GM10266 (cell line): ENCODE measurements around the gene EIF4G3.
A peak's percentile ranks its signal among the peaks of the same experiment; 100 is the strongest.

ENCODE experiments used
- DNase-seq: peaks from one replicate; pipeline ENCODE4 v3.0.0; 2012; ENCODE audit errors: extremely low spot score
- CTCF ChIP-seq: IDR thresholded peaks from 2 replicates; pipeline ENCODE4 v1.5.1; 2012; ENCODE audit warnings: mild to moderate bottlenecking, low read depth; ENCODE audit not compliant: control insufficient read depth, insufficient read depth; ENCODE audit errors: missing control alignments

EIF4G3 gene

GRCh38 chr1:20787029-20787839 lies 389.5 kb downstream of the EIF4G3 start, which contains the start of gene HP1BP3:
HP1BP3 (minus strand) TSS chr1:20787307; CDS start chr1:20780440, 6,867 bp downstream.
- TF ChIP-seq CTCF, result no peak
- DNase-seq, result peak; percentile 91

GRCh38 chr1:20786253-20787028 lies 390.3 kb downstream of the EIF4G3 start:
- peak; percentile 98 for DNase-seq
- no peak for TF ChIP-seq CTCF

- DNase-seq, result no peak
Measured at GRCh38 chr1:20785907-20786252, 390.8 kb downstream of the EIF4G3 start.

GRCh38 chr1:20775700-20776099 lies 401.0 kb downstream of the EIF4G3 start:
- TF ChIP-seq CTCF, result no peak
- DNase-seq, result no peak

More at GRCh38 chr1:20785907-20786252, 390.8 kb downstream of the EIF4G3 start:
- no peak for TF ChIP-seq CTCF

GRCh38 chr1:20771780-20772179 lies 404.9 kb downstream of the EIF4G3 start:
- DNase-seq, result no peak
- TF ChIP-seq CTCF, result no peak

- no peak for TF ChIP-seq CTCF
- DNase-seq, result no peak
Measured at GRCh38 chr1:20770314-20771087, 406.2 kb downstream of the EIF4G3 start.

GRCh38 chr1:20767271-20767670 lies 409.4 kb downstream of the EIF4G3 start:
- DNase-seq, result no peak
- TF ChIP-seq CTCF, result no peak
